Fibroblast of lung (primary cell): ENCODE measurements around the gene ATP13A2. TPM values are rescaled to one million over a fixed set of nuclear protein-coding genes. Genes with fewer than 3 reads are reported as not detected.

ENCODE experiments used
- DNase-seq, 2 donors: peaks; one replicate each; pipeline versions ENCODE4 v3.0.0 to v3.0.0-alpha.2; 2010; ENCODE audit warnings: low read depth in 2 of 2
- H2AFZ ChIP-seq: 2 replicates; pipeline ENCODE4 v1.5.1; 2012; ENCODE audit warnings: low read length, control low read depth, inconsistent platforms
- H3K27ac ChIP-seq: 2 replicates; pipeline ENCODE4 v1.5.1; 2011; ENCODE audit warnings: low read length, control low read depth; ENCODE audit not compliant: insufficient read depth
- H3K27me3 ChIP-seq: 2 replicates; pipeline ENCODE4 v1.5.1; 2011; ENCODE audit warnings: mild to moderate bottlenecking, low read length; ENCODE audit not compliant: control insufficient read depth, insufficient read depth
- H3K36me3 ChIP-seq: 2 replicates; pipeline ENCODE4 v1.5.1; 2011; ENCODE audit warnings: low read length; ENCODE audit not compliant: control insufficient read depth, insufficient read depth
- H3K4me1 ChIP-seq: 2 replicates; pipeline ENCODE4 v1.5.1; 2011; ENCODE audit warnings: low read length; ENCODE audit not compliant: control insufficient read depth, insufficient read depth; ENCODE audit errors: extremely low read depth
- H3K4me2 ChIP-seq: 2 replicates; pipeline ENCODE4 v1.5.1; 2011; ENCODE audit warnings: low read length, control low read depth; ENCODE audit not compliant: insufficient read depth; ENCODE audit errors: extremely low read depth
- H3K4me3 ChIP-seq, 4 experiments: fragments of 200-600 bp in 1 of 4; sonication (generic) in 1 of 4; replicated peaks in 1 of 4; 2 replicates each; pipeline ENCODE4 v1.5.1; 2011 to 2016; ENCODE audit warnings: low read length in 4 of 4, low read depth in 3 of 4, mild to moderate bottlenecking in 3 of 4, control low read depth in 2 of 4, inconsistent platforms in 1 of 4, mixed read lengths in 1 of 4; ENCODE audit not compliant: insufficient read depth in 1 of 4; ENCODE audit errors: control extremely low read depth in 1 of 4
- H3K79me2 ChIP-seq: 2 replicates; pipeline ENCODE4 v1.5.1; 2012; ENCODE audit warnings: mild to moderate bottlenecking, low read length, inconsistent platforms; ENCODE audit not compliant: control insufficient read depth, insufficient read depth
- H3K9ac ChIP-seq: 2 replicates; pipeline ENCODE4 v1.5.1; 2011; ENCODE audit warnings: mild to moderate bottlenecking, low read length, control low read depth; ENCODE audit not compliant: insufficient read depth
- H3K9me3 ChIP-seq: 2 replicates; pipeline ENCODE4 v1.5.1; 2012; ENCODE audit warnings: low read depth, low read length; ENCODE audit not compliant: control insufficient read depth, insufficient read depth
- H4K20me1 ChIP-seq: 2 replicates; pipeline ENCODE4 v1.5.1; 2011; ENCODE audit warnings: low read length; ENCODE audit not compliant: control insufficient read depth, insufficient read depth; ENCODE audit errors: extremely low read depth
- CTCF ChIP-seq, 2 donors: IDR thresholded peaks in 1 of 2; conservative IDR thresholded peaks in 1 of 2; 1 replicate in 1 of 2; 2 replicates in 1 of 2; pipeline ENCODE4 v1.5.1; 2011 to 2012; ENCODE audit warnings: low read length in 2 of 2, control low read depth in 1 of 2, inconsistent platforms in 1 of 2, low read depth in 1 of 2, mild to moderate bottlenecking in 1 of 2
- EZH2 ChIP-seq: IDR thresholded peaks from 2 replicates; pipeline ENCODE4 v1.5.1; 2012; ENCODE audit warnings: low read length, control low read depth, mild to moderate bottlenecking; ENCODE audit errors: missing control alignments
- polyA plus RNA-seq, 2 donors: library from polyadenylated mRNA; depleted of rRNA in 1 of 2; stranded (reverse) in 1 of 2; unstranded in 1 of 2; fragments of >200 nt; gene quantifications; 2 replicates each; pipeline ENCODE4 v1.2.1, GENCODE V29; 2011 to 2012; ENCODE audit warnings: missing spikeins in 1 of 2
- total RNA-seq: library from RNA; depleted of rRNA; stranded (reverse); fragments of >200 nt; gene quantifications from 2 replicates; pipeline ENCODE4 v1.2.1, GENCODE V29; 2014

Gene ATP13A2
- total and polyA plus RNA-seq, 2 donors (not counting 1 experiment from before 2014, with no cell fraction given): 6.5 to 10.9 TPM

- H3K27ac ChIP-seq: peak overlapping the region; percentile 8
- no peak for TF ChIP-seq CTCF (conservative IDR thresholded peaks at IDR 0.05 in 1 of 2, IDR thresholded peaks at IDR 0.05 in 1 of 2; ENCODE audit: low read depth in 1 of 2, low read length in 2 of 2)
- no peak for TF ChIP-seq EZH2
Measured at GRCh38 chr1:16971341-16972188, 40.2 kb downstream of the ATP13A2 start.

GRCh38 chr1:16970132-16970910 lies 41.4 kb downstream of the ATP13A2 start:
- DNase-seq: no peak
- TF ChIP-seq CTCF (conservative IDR thresholded peaks at IDR 0.05 in 1 of 2, IDR thresholded peaks at IDR 0.05 in 1 of 2; ENCODE audit: low read depth in 1 of 2, low read length in 2 of 2) (no peak), EZH2 (no peak)
- Histone ChIP-seq H3K9ac (no peak overlapping the region), H3K9me3 (no peaks in the 10 kb centered on the region), H4K20me1 (no peaks in the 10 kb centered on the region), H3K79me2 (no peaks in the 10 kb centered on the region), H3K36me3 (peaks cover 4% of the 10 kb centered on the region), H2AFZ (no peak overlapping the region), H3K4me1 (peaks cover 3% of the 10 kb centered on the region), H3K27ac (no peak overlapping the region), H3K27me3 (no peaks in the 10 kb centered on the region), H3K4me2 (no peak overlapping the region), H3K4me3 (no peak overlapping the region)

More at GRCh38 chr1:16971341-16972188, 40.2 kb downstream of the ATP13A2 start:
- Histone ChIP-seq H3K9ac (no peak overlapping the region), H3K36me3 (peaks cover 4% of the 10 kb centered on the region), H3K4me1 (peaks cover 3% of the 10 kb centered on the region), H3K79me2 (no peaks in the 10 kb centered on the region), H3K27me3 (no peaks in the 10 kb centered on the region), H4K20me1 (no peaks in the 10 kb centered on the region), H3K4me2 (no peak overlapping the region), H3K9me3 (no peaks in the 10 kb centered on the region), H2AFZ (no peak overlapping the region), H3K4me3 (no peak overlapping the region)
- peak in 1 of 2 donors; percentile 65 for DNase-seq

GRCh38 chr1:16969651-16970050 lies 42.1 kb downstream of the ATP13A2 start:
- DNase-seq: no peak
- Histone ChIP-seq H2AFZ (no peak overlapping the region), H3K4me3 (no peak overlapping the region), H3K4me2 (no peak overlapping the region), H3K79me2 (no peaks in the 10 kb centered on the region), H3K4me1 (peaks cover 3% of the 10 kb centered on the region), H3K27ac (no peak overlapping the region), H3K36me3 (peaks cover 4% of the 10 kb centered on the region), H3K27me3 (no peaks in the 10 kb centered on the region), H4K20me1 (no peaks in the 10 kb centered on the region), H3K9ac (no peak overlapping the region), H3K9me3 (no peaks in the 10 kb centered on the region)
- TF ChIP-seq CTCF (conservative IDR thresholded peaks at IDR 0.05 in 1 of 2, IDR thresholded peaks at IDR 0.05 in 1 of 2; ENCODE audit: low read depth in 1 of 2, low read length in 2 of 2) (no peak), EZH2 (no peak)
